Choroid plexus epithelial cell (primary cell): Measurements from ENCODE around the gene NOTCH3.
A peak's percentile ranks its signal among the peaks of the same experiment; 100 is the strongest.

ENCODE experiments used
- DNase-seq: peaks from one replicate; pipeline ENCODE4 v3.0.0-alpha.2; 2010; ENCODE audit warnings: low read depth
- H3K4me3 ChIP-seq: 2 replicates; pipeline ENCODE4 v1.5.1; 2011; ENCODE audit warnings: low read depth, mild to moderate bottlenecking, control low read depth, low read length, moderate library complexity
- TF ChIP-seq, protein P1 (sequence below): conservative IDR thresholded peaks from 2 replicates; pipeline ENCODE4 v1.5.1; 2011; ENCODE audit warnings: low read depth, mild to moderate bottlenecking, control low read depth, inconsistent platforms, low read length, moderate library complexity

NOTCH3 gene

GRCh38 chr19:15200553-15201364 is at the start of gene NOTCH3:
Gene NOTCH3, minus strand, starts transcription at chr19:15200995. Its CDS starts 90 bp downstream, at chr19:15200905.
- no peak for DNase-seq
- H3K4me3 ChIP-seq: peak within 1 kb of the TSS; percentile 62
- TF ChIP-seq, protein P1, sequence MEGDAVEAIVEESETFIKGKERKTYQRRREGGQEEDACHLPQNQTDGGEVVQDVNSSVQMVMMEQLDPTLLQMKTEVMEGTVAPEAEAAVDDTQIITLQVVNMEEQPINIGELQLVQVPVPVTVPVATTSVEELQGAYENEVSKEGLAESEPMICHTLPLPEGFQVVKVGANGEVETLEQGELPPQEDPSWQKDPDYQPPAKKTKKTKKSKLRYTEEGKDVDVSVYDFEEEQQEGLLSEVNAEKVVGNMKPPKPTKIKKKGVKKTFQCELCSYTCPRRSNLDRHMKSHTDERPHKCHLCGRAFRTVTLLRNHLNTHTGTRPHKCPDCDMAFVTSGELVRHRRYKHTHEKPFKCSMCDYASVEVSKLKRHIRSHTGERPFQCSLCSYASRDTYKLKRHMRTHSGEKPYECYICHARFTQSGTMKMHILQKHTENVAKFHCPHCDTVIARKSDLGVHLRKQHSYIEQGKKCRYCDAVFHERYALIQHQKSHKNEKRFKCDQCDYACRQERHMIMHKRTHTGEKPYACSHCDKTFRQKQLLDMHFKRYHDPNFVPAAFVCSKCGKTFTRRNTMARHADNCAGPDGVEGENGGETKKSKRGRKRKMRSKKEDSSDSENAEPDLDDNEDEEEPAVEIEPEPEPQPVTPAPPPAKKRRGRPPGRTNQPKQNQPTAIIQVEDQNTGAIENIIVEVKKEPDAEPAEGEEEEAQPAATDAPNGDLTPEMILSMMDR: no peak

DNA sequence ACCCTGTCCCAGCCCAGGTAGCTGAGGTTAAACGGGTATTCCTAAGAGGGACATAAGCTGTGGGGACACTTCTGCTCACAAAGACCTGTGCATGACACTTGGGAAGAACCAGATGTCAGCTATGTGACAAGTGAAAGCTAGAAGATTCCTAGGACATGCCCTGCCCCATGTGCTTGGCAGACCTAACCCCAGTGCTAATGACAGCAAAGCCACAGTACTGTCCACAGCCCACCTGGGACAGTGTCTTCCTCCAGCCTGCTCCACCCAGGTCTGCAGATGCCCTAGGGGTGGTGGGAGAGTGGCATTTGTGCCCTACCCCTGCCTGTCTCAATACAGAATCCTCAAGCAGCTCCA is 49.8 kb upstream of the NOTCH3 start:
- TF ChIP-seq, protein P1: no peak
- no peak for DNase-seq
- no peak overlapping the region for H3K4me3 ChIP-seq

DNA sequence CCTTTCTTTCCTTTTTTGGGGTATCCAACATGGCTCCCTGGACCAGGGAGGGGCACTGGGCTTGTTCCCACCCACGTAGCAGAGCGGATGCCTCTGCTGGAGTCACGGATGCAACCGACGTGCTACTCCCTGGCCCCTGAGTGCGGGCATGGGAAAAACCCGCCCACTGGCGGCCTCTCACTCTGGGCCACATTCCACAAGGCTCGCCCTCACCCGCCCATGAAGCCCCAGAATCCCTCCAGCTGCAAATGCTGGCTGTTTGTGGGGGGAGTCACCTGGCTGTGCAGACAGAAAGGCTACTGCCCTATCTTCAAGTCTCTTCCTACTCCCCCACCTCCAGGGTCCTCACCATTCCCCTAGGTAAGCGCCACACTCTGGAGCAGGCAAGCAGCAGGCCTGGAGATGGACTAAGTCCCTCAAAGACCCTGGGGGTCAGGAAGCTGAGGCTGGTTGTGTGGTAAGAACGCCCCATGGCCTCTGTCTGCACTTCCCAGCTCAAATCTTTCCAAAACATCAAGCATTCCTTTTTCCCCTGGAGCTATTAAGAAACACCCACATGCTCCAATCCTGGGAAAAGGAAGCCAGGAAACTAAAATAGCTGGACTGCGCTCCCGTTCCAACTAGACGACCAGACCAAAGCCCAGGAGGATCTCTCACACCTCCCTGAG is 49.3 kb upstream of the NOTCH3 start:
- no peak overlapping the region for H3K4me3 ChIP-seq
- TF ChIP-seq, protein P1: peak; percentile 13
- peak; percentile 95 for DNase-seq

DNA sequence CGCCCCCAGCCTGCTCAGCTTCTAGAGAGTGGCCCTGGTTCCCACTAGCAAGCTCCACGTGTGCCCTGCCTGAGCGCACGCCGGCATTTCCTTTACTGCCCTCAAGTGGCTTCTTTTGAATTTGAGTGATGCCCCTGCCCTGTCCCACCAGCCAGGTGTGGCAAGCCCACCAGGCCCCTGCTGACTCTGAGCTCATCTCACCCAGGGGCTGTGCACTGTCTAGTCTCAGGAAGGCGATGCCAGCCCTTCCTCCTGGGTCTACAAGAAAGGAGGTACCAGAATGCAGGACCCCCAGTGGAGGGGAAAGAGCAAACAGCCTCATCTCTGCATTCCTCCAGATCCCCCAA is 48.7 kb upstream of the NOTCH3 start:
- TF ChIP-seq, protein P1: peak; percentile 0
- H3K4me3 ChIP-seq: no peak overlapping the region
- DNase-seq: no peak

- TF ChIP-seq, protein P1: peak; percentile 11
Measured at GRCh38 chr19:15248648-15249527, 48.1 kb upstream of the NOTCH3 start.

DNA sequence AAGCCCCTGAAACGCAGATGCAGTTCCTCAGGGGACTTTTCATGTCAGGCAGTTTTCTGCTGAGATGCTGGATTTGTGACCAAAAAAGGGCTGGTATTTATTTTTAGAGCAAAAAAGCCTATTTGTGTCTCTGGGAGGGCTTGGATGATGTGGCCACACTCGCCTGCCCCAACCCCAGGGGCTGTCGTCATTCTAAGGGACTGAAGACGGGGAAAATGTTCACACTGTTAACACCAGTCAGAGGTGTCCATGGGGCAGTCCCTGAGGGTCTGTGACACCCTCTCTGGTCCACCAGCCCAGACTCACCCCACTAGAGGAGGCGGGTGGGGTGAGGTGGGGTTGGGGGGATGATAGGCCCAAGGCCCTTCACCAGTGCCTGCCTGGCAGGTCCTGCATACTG is 47.3 kb upstream of the NOTCH3 start:
- TF ChIP-seq, protein P1: no peak
- no peak overlapping the region for H3K4me3 ChIP-seq
- no peak for DNase-seq

More at GRCh38 chr19:15248648-15249527, 48.1 kb upstream of the NOTCH3 start:
- no peak overlapping the region for H3K4me3 ChIP-seq
- DNase-seq: peak; percentile 92
